NCI-H146 (cell line): ENCODE data around the gene ZMYND19.
"Not testable (repeated sequence)": the region's sequence is repeated elsewhere in the genome, so short reads cannot be mapped to it uniquely, and the experiment has no call there.

Experiments
- DNase-seq: peaks from one replicate; lab custom pipeline; 2025; lab: John Stamatoyannopoulos, UW

The ZMYND19 gene

GRCh38 chr9:137556069-137556838 is 34.1 kb downstream of the ZMYND19 start:
- no peak for DNase-seq

- DNase-seq, result no peak
Measured at GRCh38 chr9:137555179-137555578, 35.1 kb downstream of the ZMYND19 start.

GRCh38 chr9:137554349-137554748 is 36.0 kb downstream of the ZMYND19 start:
- no peak for DNase-seq

GRCh38 chr9:137553654-137554053 is 36.7 kb downstream of the ZMYND19 start:
- DNase-seq, result not testable (repeated sequence)

GRCh38 chr9:137552022-137552768 is 38.1 kb downstream of the ZMYND19 start:
- DNase-seq, result peak; percentile 30

GRCh38 chr9:137551264-137552021 is 38.9 kb downstream of the ZMYND19 start, which contains the start of gene MRPL41:
MRPL41 (plus strand) TSS chr9:137551879; CDS start chr9:137552082, 203 bp downstream.
- peak; percentile 86 for DNase-seq

- DNase-seq, result not testable (repeated sequence)
Measured at GRCh38 chr9:137550958-137551263, 39.4 kb downstream of the ZMYND19 start.

- peak; percentile 82 for DNase-seq
Measured at GRCh38 chr9:137550231-137550621, 40.1 kb downstream of the ZMYND19 start, which contains the start of gene PNPLA7. PNPLA7 (minus strand) TSS chr9:137550402; CDS start chr9:137550197, 205 bp downstream.

GRCh38 chr9:137547687-137548543 is 42.4 kb downstream of the ZMYND19 start:
- DNase-seq, result no peak

- no peak for DNase-seq
Measured at GRCh38 chr9:137545123-137545522, 45.2 kb downstream of the ZMYND19 start.

- DNase-seq, result no peak
Measured at GRCh38 chr9:137544176-137544760, 46.0 kb downstream of the ZMYND19 start.

- DNase-seq, result no peak
Measured at GRCh38 chr9:137543237-137543963, 46.9 kb downstream of the ZMYND19 start.

GRCh38 chr9:137542486-137542885 is 47.8 kb downstream of the ZMYND19 start:
- no peak for DNase-seq

- no peak for DNase-seq
Measured at GRCh38 chr9:137540536-137540935, 49.8 kb downstream of the ZMYND19 start.

- DNase-seq, result no peak
Measured at GRCh38 chr9:137538058-137538457, 52.3 kb downstream of the ZMYND19 start.

- not testable (repeated sequence) for DNase-seq
Measured at GRCh38 chr9:137536594-137537131, 53.6 kb downstream of the ZMYND19 start.

- DNase-seq, result no peak
Measured at GRCh38 chr9:137535120-137535428, 55.2 kb downstream of the ZMYND19 start.

- peak; percentile 67 for DNase-seq
Measured at GRCh38 chr9:137534256-137535119, 55.8 kb downstream of the ZMYND19 start.

GRCh38 chr9:137532891-137533468 is 57.3 kb downstream of the ZMYND19 start:
- DNase-seq, result not testable (repeated sequence)
